ENCODE measurements around the gene SARDH. TPM values are rescaled to one million over a fixed set of nuclear protein-coding genes. Genes with fewer than 3 reads are reported as not detected.
"Not testable (repeated sequence)": the region's sequence is repeated elsewhere in the genome, so short reads cannot be mapped to it uniquely, and the experiment has no call there.

SARDH gene
- total RNA-seq, 4 donors from 2014 or later, result 0.32 to 0.98 (median 0.44) TPM; not detected in 1

- H3K27ac ChIP-seq, result no peak overlapping the region
- peaks cover 37% of the 10 kb centered on the region for H3K27me3 ChIP-seq
- WGBS, result 93% methylated on average over 2 of the region's 23 CpGs
- no peak overlapping the region for H3K4me3 ChIP-seq
- H3K4me1 ChIP-seq, result no peaks in the 10 kb centered on the region
- no peaks in the 10 kb centered on the region for H3K9me3 ChIP-seq
- no peaks in the 10 kb centered on the region for H3K36me3 ChIP-seq
- no peak for DNase-seq (ENCODE audit: low spot score in 2 of 2)
- TF ChIP-seq EP300 (IDR thresholded peaks at IDR 0.05) (no peak), POLR2A (IDR thresholded peaks at IDR 0.05) (no peak), CTCF (IDR thresholded peaks at IDR 0.05) (no peak), POLR2AphosphoS5 (IDR thresholded peaks at IDR 0.05) (no peak)
Observed at GRCh38 chr9:133629221-133630110, 108.7 kb downstream of the SARDH start.

- Histone ChIP-seq H3K4me1 (no peaks in the 10 kb centered on the region), H3K9me3 (no peaks in the 10 kb centered on the region), H3K36me3 (no peaks in the 10 kb centered on the region), H3K27ac (no peak overlapping the region), H3K4me3 (no peak overlapping the region), H3K27me3 (peaks cover 30% of the 10 kb centered on the region)
- WGBS, result 80% methylated on average over 8 of the region's 8 CpGs
- TF ChIP-seq POLR2A (IDR thresholded peaks at IDR 0.05) (no peak), EP300 (IDR thresholded peaks at IDR 0.05) (no peak), POLR2AphosphoS5 (IDR thresholded peaks at IDR 0.05) (no peak), CTCF (IDR thresholded peaks at IDR 0.05) (no peak)
- no peak for DNase-seq (ENCODE audit: low spot score in 2 of 2)
Observed at GRCh38 chr9:133628766-133629165, 109.4 kb downstream of the SARDH start.

GRCh38 chr9:133627341-133627740 is 110.8 kb downstream of the SARDH start:
- H3K4me1 ChIP-seq, result no peaks in the 10 kb centered on the region
- no peak for TF ChIP-seq EP300 (IDR thresholded peaks at IDR 0.05)
- TF ChIP-seq CTCF (IDR thresholded peaks at IDR 0.05), result no peak
- no peak for TF ChIP-seq POLR2A (IDR thresholded peaks at IDR 0.05)
- no peak for TF ChIP-seq POLR2AphosphoS5 (IDR thresholded peaks at IDR 0.05)
- peaks cover 29% of the 10 kb centered on the region for H3K27me3 ChIP-seq
- WGBS, result 50% methylated on average over 2 of the region's 3 CpGs
- no peaks in the 10 kb centered on the region for H3K9me3 ChIP-seq
- no peak overlapping the region for H3K27ac ChIP-seq
- H3K36me3 ChIP-seq, result no peaks in the 10 kb centered on the region
- DNase-seq (ENCODE audit: low spot score in 2 of 2), result no peak
- H3K4me3 ChIP-seq, result no peak overlapping the region

GRCh38 chr9:133626008-133626407 is 112.1 kb downstream of the SARDH start:
- not testable (repeated sequence) for H3K4me1 ChIP-seq; H3K4me3 ChIP-seq; H3K9me3 ChIP-seq; H3K27ac ChIP-seq; H3K36me3 ChIP-seq; DNase-seq (ENCODE audit: low spot score in 2 of 2)
- peaks cover 41% of the 10 kb centered on the region for H3K27me3 ChIP-seq

- TF ChIP-seq POLR2AphosphoS5 (IDR thresholded peaks at IDR 0.05), result no peak
- TF ChIP-seq EP300 (IDR thresholded peaks at IDR 0.05), result no peak
- TF ChIP-seq CTCF (IDR thresholded peaks at IDR 0.05), result no peak
- no peak for TF ChIP-seq POLR2A (IDR thresholded peaks at IDR 0.05)
- Histone ChIP-seq H3K27me3 (peaks cover 45% of the 10 kb centered on the region), H3K4me3 (no peak overlapping the region), H3K27ac (no peak overlapping the region), H3K9me3 (no peaks in the 10 kb centered on the region), H3K4me1 (no peaks in the 10 kb centered on the region), H3K36me3 (no peaks in the 10 kb centered on the region)
- WGBS, result 59% methylated on average over 3 of the region's 5 CpGs
- no peak for DNase-seq (ENCODE audit: low spot score in 2 of 2)
Observed at GRCh38 chr9:133622555-133622954, 115.6 kb downstream of the SARDH start.
